GM12865 (cell line): ENCODE measurements around the gene SLC8A2.
A peak's percentile ranks its signal among the peaks of the same experiment; 100 is the strongest.

ENCODE experiments used
- DNase-seq: peaks from one replicate; pipeline ENCODE4 v3.0.0; 2010; ENCODE audit warnings: low read depth
- H3K4me3 ChIP-seq: 2 replicates; pipeline ENCODE4 v1.5.1; 2011; ENCODE audit warnings: mild to moderate bottlenecking, low read depth, low read length, control low read depth
- CTCF ChIP-seq: IDR thresholded peaks from 2 replicates; pipeline ENCODE4 v1.5.1; 2011; ENCODE audit warnings: low read length, control low read depth, low read depth, inconsistent platforms; ENCODE audit not compliant: insufficient read depth; ENCODE audit errors: missing control alignments

The SLC8A2 gene

GRCh38 chr19:47514151-47514868 lies 42.6 kb upstream of the SLC8A2 start:
- DNase-seq: no peak
- no peak for TF ChIP-seq CTCF
- H3K4me3 ChIP-seq: peak overlapping the region; percentile 87

- DNase-seq: no peak
- no peak overlapping the region for H3K4me3 ChIP-seq
- TF ChIP-seq CTCF: no peak
These were observed 41.2 kb upstream of the SLC8A2 start for GRCh38 chr19:47512948-47513319.

GRCh38 chr19:47512183-47512947 lies 40.7 kb upstream of the SLC8A2 start:
- H3K4me3 ChIP-seq: no peak overlapping the region
- no peak for TF ChIP-seq CTCF
- no peak for DNase-seq

- no peak for DNase-seq
- TF ChIP-seq CTCF: no peak
- no peak overlapping the region for H3K4me3 ChIP-seq
These were observed 40.0 kb upstream of the SLC8A2 start for GRCh38 chr19:47511681-47512080.

GRCh38 chr19:47511128-47511517 lies 39.4 kb upstream of the SLC8A2 start:
- no peak overlapping the region for H3K4me3 ChIP-seq
- DNase-seq: no peak
- no peak for TF ChIP-seq CTCF

GRCh38 chr19:47510516-47511127 lies 38.9 kb upstream of the SLC8A2 start:
- no peak for DNase-seq
- no peak overlapping the region for H3K4me3 ChIP-seq
- no peak for TF ChIP-seq CTCF
